ENCODE data around the gene EXPH5. TPM values are rescaled to one million over a fixed set of nuclear protein-coding genes. Genes with fewer than 3 reads are reported as not detected.

Gene EXPH5
- total and polyA plus RNA-seq, 12 donors, result 0.14 to 7.4 (median 0.98) TPM

DNA sequence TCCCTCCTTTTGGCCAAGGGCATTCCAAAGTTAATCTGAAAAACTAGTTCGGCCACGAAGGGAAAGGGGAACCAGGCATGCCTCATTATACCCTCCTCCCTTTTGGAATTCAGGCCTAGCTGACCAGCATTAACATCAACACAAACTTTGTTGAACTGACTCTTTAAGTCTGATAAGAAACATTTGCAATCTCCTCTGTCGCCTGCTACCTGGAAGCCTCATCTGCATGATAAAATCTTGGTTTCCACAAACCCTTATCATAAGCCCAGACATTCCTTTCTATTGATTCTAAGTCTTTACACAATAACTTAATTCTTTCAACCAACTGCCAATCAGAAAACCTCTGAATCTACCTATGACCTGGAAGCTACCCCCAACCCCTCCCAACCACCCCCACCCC is 106.7 kb downstream of the EXPH5 start:
- DNase-seq, result no peak
- H3K36me3 ChIP-seq (replicated peaks in 1 of 2), result peaks cover 0 to 21% of the 10 kb centered on the region in 2 donors
- TF ChIP-seq, protein P1, sequence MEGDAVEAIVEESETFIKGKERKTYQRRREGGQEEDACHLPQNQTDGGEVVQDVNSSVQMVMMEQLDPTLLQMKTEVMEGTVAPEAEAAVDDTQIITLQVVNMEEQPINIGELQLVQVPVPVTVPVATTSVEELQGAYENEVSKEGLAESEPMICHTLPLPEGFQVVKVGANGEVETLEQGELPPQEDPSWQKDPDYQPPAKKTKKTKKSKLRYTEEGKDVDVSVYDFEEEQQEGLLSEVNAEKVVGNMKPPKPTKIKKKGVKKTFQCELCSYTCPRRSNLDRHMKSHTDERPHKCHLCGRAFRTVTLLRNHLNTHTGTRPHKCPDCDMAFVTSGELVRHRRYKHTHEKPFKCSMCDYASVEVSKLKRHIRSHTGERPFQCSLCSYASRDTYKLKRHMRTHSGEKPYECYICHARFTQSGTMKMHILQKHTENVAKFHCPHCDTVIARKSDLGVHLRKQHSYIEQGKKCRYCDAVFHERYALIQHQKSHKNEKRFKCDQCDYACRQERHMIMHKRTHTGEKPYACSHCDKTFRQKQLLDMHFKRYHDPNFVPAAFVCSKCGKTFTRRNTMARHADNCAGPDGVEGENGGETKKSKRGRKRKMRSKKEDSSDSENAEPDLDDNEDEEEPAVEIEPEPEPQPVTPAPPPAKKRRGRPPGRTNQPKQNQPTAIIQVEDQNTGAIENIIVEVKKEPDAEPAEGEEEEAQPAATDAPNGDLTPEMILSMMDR (IDR thresholded peaks at IDR 0.05), result no peak
- no peak overlapping the region for H3K27ac ChIP-seq
- WGBS, 4 donors, result 93 to 99% (median 96%) methylated on average over 3 of the region's 3 CpGs
- intact Hi-C loops (cut with DNase I), result no loop called here
- H3K27me3 ChIP-seq, result no peaks in the 10 kb centered on the region
- no peak overlapping the region for H3K4me3 ChIP-seq
- H3K4me1 ChIP-seq (replicated peaks in 1 of 2), result peaks cover 4 to 8% of the 10 kb centered on the region in 2 donors
- no peaks in the 10 kb centered on the region for H3K9me3 ChIP-seq (replicated peaks in 1 of 3)

DNA sequence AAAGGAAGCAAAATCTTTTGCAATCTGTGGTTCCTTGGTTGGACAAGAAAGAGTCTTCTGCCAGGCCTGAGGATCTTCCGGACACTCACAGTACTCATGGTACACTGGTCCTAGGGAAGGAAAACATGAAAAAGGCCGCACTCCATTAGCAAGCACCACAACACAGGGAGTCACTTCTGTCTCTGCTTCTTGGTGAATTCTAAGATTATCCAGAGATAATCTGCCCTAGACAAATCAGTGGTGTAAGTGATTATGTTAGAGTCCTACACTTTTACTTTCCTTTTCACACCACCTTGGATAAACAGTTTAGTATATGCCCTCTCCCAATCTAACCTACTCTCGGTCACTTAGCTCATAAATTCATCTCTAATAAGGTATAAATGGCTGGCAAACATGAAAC is 107.2 kb downstream of the EXPH5 start:
- DNase-seq, result no peak
- no peak for TF ChIP-seq POLR2A (IDR thresholded peaks at IDR 0.05)
- TF ChIP-seq, protein P1 (IDR thresholded peaks at IDR 0.05), result no peak
- Histone ChIP-seq H3K27me3 (no peaks in the 10 kb centered on the region), H3K36me3 (replicated peaks in 1 of 2) (peaks cover 0 to 26% of the 10 kb centered on the region in 2 donors), H3K4me1 (replicated peaks in 1 of 2) (peaks cover 4 to 8% of the 10 kb centered on the region in 2 donors), H3K4me3 (no peak overlapping the region), H3K9me3 (replicated peaks in 1 of 3) (no peaks in the 10 kb centered on the region), H3K27ac (no peak overlapping the region)
- 90 to 100% (median 98%) methylated on average over 3 of the region's 3 CpGs for WGBS, 4 donors
- intact Hi-C loops (cut with DNase I), result no loop called here

DNA sequence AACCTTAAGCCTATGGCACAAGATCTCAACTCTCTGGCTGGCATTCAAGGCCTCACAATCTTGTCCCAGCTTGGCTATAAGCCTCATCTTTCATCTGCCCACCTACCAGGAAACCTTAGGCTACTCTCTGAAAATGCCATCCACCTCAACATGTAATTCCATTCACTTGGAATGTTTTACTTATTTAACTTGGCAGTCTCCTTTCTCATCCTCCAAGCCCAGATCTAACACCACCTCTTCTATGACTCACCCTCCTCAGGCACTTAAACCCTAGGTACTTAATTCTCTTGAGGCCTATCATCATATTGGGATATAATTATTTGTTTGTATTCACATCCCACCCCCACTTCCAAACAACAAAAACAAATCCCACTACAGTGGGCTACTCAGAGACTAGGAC is 110.4 kb downstream of the EXPH5 start:
- no peak overlapping the region for H3K4me3 ChIP-seq
- H3K9me3 ChIP-seq (replicated peaks in 1 of 3), result no peaks in the 10 kb centered on the region
- intact Hi-C loops (cut with DNase I), result no loop called here
- no peaks in the 10 kb centered on the region for H3K27me3 ChIP-seq
- H3K4me1 ChIP-seq (replicated peaks in 1 of 2), result peaks cover 4 to 8% of the 10 kb centered on the region in 2 donors
- no peak overlapping the region for H3K27ac ChIP-seq
- no peak for DNase-seq
- peaks cover 0 to 18% of the 10 kb centered on the region in 2 donors for H3K36me3 ChIP-seq (replicated peaks in 1 of 2)
- TF ChIP-seq, protein P1 (IDR thresholded peaks at IDR 0.05), result no peak

DNA sequence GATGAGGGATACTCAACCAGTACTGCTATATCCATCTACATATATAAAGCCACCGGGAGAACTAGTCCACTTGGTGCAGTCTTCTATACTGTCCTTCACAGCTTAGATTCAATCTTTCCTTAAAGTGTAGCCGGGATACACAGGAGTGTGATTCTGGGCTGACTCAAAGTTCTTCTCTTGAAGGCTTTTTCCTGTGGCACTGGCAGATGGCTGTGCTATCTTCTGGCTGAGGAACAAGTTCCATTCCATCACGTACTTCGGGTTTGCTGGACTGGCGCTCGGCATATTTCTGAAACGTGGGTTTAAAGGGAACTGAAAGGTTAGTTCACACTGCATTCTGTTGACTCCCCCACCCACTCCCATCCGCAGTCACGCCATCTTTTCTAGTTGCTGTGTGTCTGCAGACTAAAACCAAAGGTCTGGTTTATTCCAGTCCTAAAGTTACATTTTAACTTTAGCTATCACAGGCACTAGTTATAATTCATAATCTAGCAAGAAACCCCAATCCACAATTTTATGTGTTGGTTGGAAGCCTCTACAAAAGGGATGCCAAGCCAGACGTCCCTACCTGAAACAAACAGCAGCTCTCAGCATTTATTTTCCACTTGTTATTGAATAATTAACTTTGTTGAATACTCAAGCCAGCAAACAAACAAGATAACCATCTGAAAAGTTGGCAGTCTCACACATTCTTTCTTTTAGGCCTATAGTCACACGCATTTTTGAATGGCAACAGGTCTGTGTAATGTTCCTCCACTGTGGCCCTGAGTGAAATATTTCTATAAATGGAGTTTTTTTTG is 118.7 kb downstream of the EXPH5 start:
- intact Hi-C loops (cut with DNase I), result no loop called here
- no peaks in the 10 kb centered on the region for H3K27me3 ChIP-seq
- no peak for DNase-seq
- H3K4me1 ChIP-seq (replicated peaks in 1 of 2), result no peaks in the 10 kb centered on the region
- no peak for TF ChIP-seq POLR2A (IDR thresholded peaks at IDR 0.05)
- TF ChIP-seq, protein P1 (IDR thresholded peaks at IDR 0.05), result no peak
- WGBS, 4 donors, result 88 to 96% (median 94%) methylated on average over 11 of the region's 11 CpGs
- no peak overlapping the region for H3K27ac ChIP-seq
- no peaks in the 10 kb centered on the region for H3K9me3 ChIP-seq (replicated peaks in 1 of 3)
- H3K4me3 ChIP-seq, result no peak overlapping the region
- peaks cover 0 to 19% of the 10 kb centered on the region in 2 donors for H3K36me3 ChIP-seq (replicated peaks in 1 of 2)
